Right cardiac atrium (tissue), 5 donors: ENCODE results near the gene CD99. TPM values are rescaled to one million over a fixed set of nuclear protein-coding genes. Genes with fewer than 3 reads are reported as not detected.

Source experiments
- ATAC-seq, 2 donors: fragments of 200-7000 bp; cut with Tn5 transposase; one replicate each; pipeline versions ENCODE4 v1.8.0 to v1.9.1; 2020; ENCODE audit warnings: moderate library complexity in 2 of 2, mild to moderate bottlenecking in 1 of 2
- DNase-seq, 3 donors: peaks; one replicate each; pipeline ENCODE4 v3.0.0-alpha.2; 2020
- H3K27ac ChIP-seq: one replicate; pipeline ENCODE4 v1.5.1; 2013; ENCODE audit warnings: mild to moderate bottlenecking, low read length, control low read depth, moderate library complexity
- H3K27me3 ChIP-seq: one replicate; pipeline ENCODE4 v1.6.1; 2013; ENCODE audit not compliant: control insufficient read depth, insufficient read depth
- H3K4me1 ChIP-seq: one replicate; pipeline ENCODE4 v1.6.1; 2013; ENCODE audit warnings: low read length; ENCODE audit not compliant: control insufficient read depth, insufficient read depth
- H3K4me3 ChIP-seq: one replicate; pipeline ENCODE4 v1.5.1; 2013; ENCODE audit warnings: low read length, control low read depth
- H3K9me3 ChIP-seq: one replicate; pipeline ENCODE4 v1.6.1; 2013; ENCODE audit warnings: low read length; ENCODE audit not compliant: control insufficient read depth
- WGBS: extraction: QIAGEN DNeasy Blood & Tissue Kit; methylation state at CpG from one replicate; pipeline ENCODE4 v1.1.7; 2013; 5-methylcytosine and 5-hydroxymethylcytosine counted together
- intact Hi-C, 4 donors: fragments of 100-400 bp; cut with DNase I; formaldehyde crosslinking; loops; one replicate each; pipeline versions ENCODE4 v1.11.0 to v1.14.0; 2022 to 2023
- long read RNA-seq, 4 donors: library from polyadenylated mRNA; unstranded; transcript quantifications; one replicate each; pipeline ENCODE4 v2.0.0, GENCODE V29; 2020 to 2021
- polyA plus RNA-seq: library from polyadenylated mRNA; stranded (reverse); fragments of 200-250 nt; gene quantifications from one replicate; pipeline ENCODE4 v1.2.3, GENCODE V29; 2013
- total RNA-seq, 4 donors: library from RNA; stranded (reverse); fragmentation: NEBNext Ultra II Directional; extraction: Animal tissue kit (Norgen Biotek cat#: 25700); gene quantifications; one replicate each; pipeline ENCODE4 v1.2.1, GENCODE V29; 2021
- donor health status: healthy with polysubstance abuse.
- donor health status: DM: no; HTN: yes; CAD: no.
- donor health status: DM: no; HTN: no; CAD: no.
- donor health status: DM: no; HTN: yes; CAD: no; lungs with severe emphysema.
- donor health status: DM: yes; HTN: yes; CAD: no.

The CD99 gene, protein sequence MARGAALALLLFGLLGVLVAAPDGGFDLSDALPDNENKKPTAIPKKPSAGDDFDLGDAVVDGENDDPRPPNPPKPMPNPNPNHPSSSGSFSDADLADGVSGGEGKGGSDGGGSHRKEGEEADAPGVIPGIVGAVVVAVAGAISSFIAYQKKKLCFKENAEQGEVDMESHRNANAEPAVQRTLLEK
- total RNA-seq (100 to 1,000 TPM; 230 to 368 (median 290) TPM), polyA plus RNA-seq (387 TPM)
- long read RNA-seq, donor 1, transcript CD99-212 (10 exons, 1,089 nt): minor isoform, 28 of 388 reads
- long read RNA-seq, donor 1, transcript CD99-204 (9 exons, 892 nt): minor isoform, 36 of 388 reads
- long read RNA-seq, donor 1, transcript CD99-205 (10 exons, 1,291 nt): major isoform, 275 of 388 reads
- long read RNA-seq, donor 1, partial matches to known transcripts: 6 of 388 reads
- long read RNA-seq, donor 1, other reads (novel, unspliced or antisense): 35 of 388 reads
- long read RNA-seq, donor 2, transcript CD99-208 (9 exons, 842 nt): minor isoform, 5 of 258 reads
- long read RNA-seq, donor 2, transcript CD99-205 (10 exons, 1,291 nt): major isoform, 139 of 258 reads
- long read RNA-seq, donor 2, transcript CD99-204 (9 exons, 892 nt): minor isoform, 21 of 258 reads
- long read RNA-seq, donor 2, transcript CD99-212 (10 exons, 1,089 nt): minor isoform, 17 of 258 reads
- long read RNA-seq, donor 2, partial matches to known transcripts: 41 of 258 reads
- long read RNA-seq, donor 2, other reads (novel, unspliced or antisense): 32 of 258 reads
- long read RNA-seq, donor 3, transcript CD99-204 (9 exons, 892 nt): minor isoform, 14 of 445 reads
- long read RNA-seq, donor 3, transcript CD99-212 (10 exons, 1,089 nt): minor isoform, 36 of 445 reads
- long read RNA-seq, donor 3, transcript CD99-205 (10 exons, 1,291 nt): major isoform, 346 of 445 reads
- long read RNA-seq, donor 3, transcript CD99-208 (9 exons, 842 nt): minor isoform, 11 of 445 reads
- long read RNA-seq, donor 3, partial matches to known transcripts: 8 of 445 reads
- long read RNA-seq, donor 3, other reads (novel, unspliced or antisense): 30 of 445 reads
- long read RNA-seq, donor 4, transcript CD99-205 (10 exons, 1,291 nt): major isoform, 101 of 165 reads
- long read RNA-seq, donor 4, transcript CD99-212 (10 exons, 1,089 nt): minor isoform, 16 of 165 reads
- long read RNA-seq, donor 4, transcript CD99-204 (9 exons, 892 nt): minor isoform, 7 of 165 reads
- long read RNA-seq, donor 4, partial matches to known transcripts: 3 of 165 reads
- long read RNA-seq, donor 4, other reads (novel, unspliced or antisense): 33 of 165 reads

DNA sequence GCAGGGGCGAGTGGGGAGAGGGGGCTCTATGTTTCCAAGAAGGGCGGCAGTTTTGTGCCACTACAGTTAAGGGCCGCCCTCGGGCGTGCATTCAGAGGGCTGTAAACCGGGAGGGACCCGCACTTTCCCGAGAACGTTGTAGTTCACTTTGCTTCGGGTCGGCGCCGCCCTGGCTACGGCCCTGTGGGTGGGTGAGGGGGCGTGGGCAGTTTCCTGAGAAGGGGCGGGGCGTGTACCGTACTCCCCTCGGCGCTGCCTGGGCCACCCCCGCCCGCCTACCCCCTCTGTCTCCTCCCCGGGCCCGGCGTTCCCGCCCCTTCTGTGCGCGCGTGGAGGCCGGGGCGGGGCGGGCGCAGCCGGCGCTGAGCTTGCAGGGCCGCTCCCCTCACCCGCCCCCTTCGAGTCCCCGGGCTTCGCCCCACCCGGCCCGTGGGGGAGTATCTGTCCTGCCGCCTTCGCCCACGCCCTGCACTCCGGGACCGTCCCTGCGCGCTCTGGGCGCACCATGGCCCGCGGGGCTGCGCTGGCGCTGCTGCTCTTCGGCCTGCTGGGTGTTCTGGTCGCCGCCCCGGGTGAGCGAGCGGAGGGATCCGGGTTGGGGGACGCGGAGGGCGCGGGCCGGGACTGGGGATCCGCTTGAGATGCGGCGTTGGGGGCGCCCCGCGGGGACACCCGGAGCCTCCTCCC is at the start of gene CD99:
Gene CD99 (plus strand): TSS at position 440 of the 687 bp plus-strand sequence. CDS start 66 bp downstream, at position 506.
- H3K27me3 ChIP-seq: no peaks in the 10 kb centered on the region
- peak; percentile 97 to 98 for ATAC-seq
- under 1% methylated on average over 72 of the region's 73 CpGs for WGBS
- peaks cover 13% of the 10 kb centered on the region for H3K4me1 ChIP-seq
- peak within 1 kb of the TSS; percentile 72 for H3K4me3 ChIP-seq
- intact Hi-C loops: no loop called here
- no peaks in the 10 kb centered on the region for H3K9me3 ChIP-seq
- H3K27ac ChIP-seq: peak within 1 kb of the TSS; percentile 64
- DNase-seq: peak; percentile 94 to 98 (median 97)

DNA sequence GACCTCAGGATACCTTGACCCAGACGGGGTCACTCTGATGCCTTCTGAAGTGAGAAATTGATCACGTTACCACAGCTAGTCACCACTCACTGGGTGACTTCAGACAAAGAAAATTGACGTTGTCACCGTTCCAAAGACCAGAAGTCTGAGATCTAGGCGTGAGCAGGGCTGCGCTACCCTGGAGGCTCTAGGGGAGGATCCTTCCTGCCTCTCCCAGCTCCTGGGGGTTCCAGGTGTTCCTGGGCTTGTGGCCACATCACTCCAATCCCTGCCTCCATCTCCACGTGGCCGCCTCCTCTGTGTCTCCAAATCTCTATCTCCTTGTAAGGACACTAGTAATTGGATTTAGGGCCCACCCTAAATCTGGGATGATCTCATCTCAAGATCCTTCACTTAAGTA is 48.9 kb upstream of the CD99 start:
- H3K4me3 ChIP-seq: no peak overlapping the region
- no peaks in the 10 kb centered on the region for H3K4me1 ChIP-seq
- H3K27ac ChIP-seq: no peak overlapping the region
- WGBS: 90% methylated on average over 8 of the region's 8 CpGs
- ATAC-seq: no peak
- DNase-seq: no peak
- intact Hi-C loops: loop anchor here in 2 of 4 donors (5.0 to 10.0 kb wide), 2 partner anchors 170 to 173 kb away; no protein-coding TSS in a partner anchor
- no peaks in the 10 kb centered on the region for H3K27me3 ChIP-seq
- H3K9me3 ChIP-seq: no peaks in the 10 kb centered on the region

DNA sequence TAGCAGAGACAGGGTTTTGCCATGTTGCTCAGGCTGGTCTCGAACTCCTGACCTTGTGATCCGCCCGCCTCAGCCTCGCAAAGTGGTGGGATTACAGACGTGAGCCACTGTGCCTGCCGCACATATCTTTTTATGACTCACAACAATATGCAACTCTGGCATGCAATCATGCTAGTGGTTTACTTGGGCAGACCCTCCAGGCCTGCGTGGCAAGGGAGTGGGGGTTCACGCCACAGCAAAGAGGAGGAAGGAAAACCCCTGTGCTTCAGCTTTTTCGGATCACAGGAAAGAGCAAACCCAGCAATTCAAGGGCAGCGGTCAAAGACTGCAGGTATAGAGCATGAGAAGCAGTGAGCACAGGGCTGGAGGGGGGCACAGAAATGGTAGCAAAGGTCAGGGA is 48.3 kb upstream of the CD99 start:
- H3K9me3 ChIP-seq: no peaks in the 10 kb centered on the region
- WGBS: 88% methylated on average over 10 of the region's 10 CpGs
- intact Hi-C loops: loop anchor here in 2 of 4 donors (5.0 to 10.0 kb wide), 2 partner anchors 170 to 172 kb away; no protein-coding TSS in a partner anchor
- H3K4me1 ChIP-seq: no peaks in the 10 kb centered on the region
- no peak overlapping the region for H3K27ac ChIP-seq
- no peak overlapping the region for H3K4me3 ChIP-seq
- DNase-seq (no peak), ATAC-seq (no peak)
- H3K27me3 ChIP-seq: no peaks in the 10 kb centered on the region

DNA sequence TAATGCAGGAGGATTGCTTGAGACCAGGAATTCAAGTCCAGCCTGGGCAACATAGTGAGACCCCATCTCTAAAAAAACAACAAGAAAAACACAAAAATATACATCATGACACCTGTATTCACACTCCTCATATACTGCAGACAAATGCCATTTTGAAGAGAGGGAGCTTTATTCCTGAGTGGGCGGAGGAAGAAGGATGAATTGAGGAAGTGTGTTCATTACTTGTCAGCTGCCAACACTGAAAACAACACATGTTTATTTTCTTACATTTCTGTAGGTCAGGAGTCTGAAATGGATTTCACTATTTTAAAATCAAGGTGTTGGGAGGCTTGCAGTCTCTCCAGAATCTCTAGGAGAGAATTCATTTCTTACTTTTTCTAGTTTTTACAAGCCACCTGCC is 47.2 kb upstream of the CD99 start:
- ATAC-seq: no peak
- H3K9me3 ChIP-seq: no peaks in the 10 kb centered on the region
- H3K27me3 ChIP-seq: no peaks in the 10 kb centered on the region
- no peak overlapping the region for H3K27ac ChIP-seq
- no peak overlapping the region for H3K4me3 ChIP-seq
- intact Hi-C loops: loop anchor here in 3 of 4 donors (2.0 to 10.0 kb wide), 3 partner anchors 168 to 171 kb away; no protein-coding TSS in a partner anchor
- WGBS: 90% methylated on average over 1 of the region's 1 CpG
- H3K4me1 ChIP-seq: no peaks in the 10 kb centered on the region
- no peak for DNase-seq

DNA sequence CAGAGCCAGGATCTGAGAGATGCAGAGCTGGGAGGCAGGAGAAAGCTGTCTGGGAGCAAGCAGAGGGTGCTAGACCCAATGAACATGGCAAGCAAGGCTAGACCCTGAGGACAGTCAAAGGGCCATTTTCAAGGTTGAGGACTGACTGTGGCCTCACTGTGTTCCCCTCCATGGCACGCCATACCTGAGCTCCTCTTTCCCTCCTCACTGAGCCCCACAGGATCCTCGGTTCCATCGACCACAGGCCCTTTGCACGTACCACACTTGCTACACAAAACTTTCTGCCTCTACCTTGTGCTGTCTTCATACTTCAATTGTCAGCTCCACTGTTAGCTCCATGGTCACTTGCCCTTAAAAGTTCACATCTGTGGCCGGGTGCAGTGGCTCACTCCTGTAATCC is 45.5 kb upstream of the CD99 start:
- intact Hi-C loops: loop anchor here in 2 of 4 donors (2.0 to 10.0 kb wide), 2 partner anchors 167 to 169 kb away; no protein-coding TSS in a partner anchor

DNA sequence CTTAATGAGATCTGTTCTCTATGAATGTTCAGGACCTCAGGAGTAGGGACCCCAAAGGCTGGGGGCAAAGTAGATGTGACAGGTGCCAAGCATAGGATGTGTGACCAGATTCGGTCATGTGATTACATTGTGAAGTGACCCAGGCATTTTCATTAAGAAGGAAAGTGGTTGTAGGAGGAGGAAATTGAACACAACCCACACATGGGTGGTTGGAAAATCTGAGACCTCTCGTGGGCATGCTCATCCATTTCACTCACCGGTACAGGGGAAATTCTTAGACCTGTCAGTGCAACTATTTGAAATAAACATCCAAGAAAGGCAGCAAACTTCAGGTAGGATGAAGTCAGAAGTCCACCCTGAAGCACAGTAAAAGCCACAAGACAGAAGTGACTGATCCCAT is 43.5 kb upstream of the CD99 start:
- no peak for DNase-seq
- intact Hi-C loops: loop anchor here in 1 of 4 donors (10.0 kb wide), 1 partner anchor 167 kb away; no protein-coding TSS in a partner anchor
- H3K9me3 ChIP-seq: no peaks in the 10 kb centered on the region
- no peaks in the 10 kb centered on the region for H3K4me1 ChIP-seq
- H3K27ac ChIP-seq: no peak overlapping the region
- no peak overlapping the region for H3K4me3 ChIP-seq
- no peak for ATAC-seq
- 92% methylated on average over 3 of the region's 3 CpGs for WGBS
- no peaks in the 10 kb centered on the region for H3K27me3 ChIP-seq

More for the DNA sequence above, 45.5 kb upstream of the CD99 start:
- no peaks in the 10 kb centered on the region for H3K27me3 ChIP-seq
- H3K4me1 ChIP-seq: no peaks in the 10 kb centered on the region
- H3K9me3 ChIP-seq: no peaks in the 10 kb centered on the region
- ATAC-seq (no peak), DNase-seq (no peak)
- 59% methylated on average over 5 of the region's 5 CpGs for WGBS
- no peak overlapping the region for H3K27ac ChIP-seq
- H3K4me3 ChIP-seq: no peak overlapping the region

DNA sequence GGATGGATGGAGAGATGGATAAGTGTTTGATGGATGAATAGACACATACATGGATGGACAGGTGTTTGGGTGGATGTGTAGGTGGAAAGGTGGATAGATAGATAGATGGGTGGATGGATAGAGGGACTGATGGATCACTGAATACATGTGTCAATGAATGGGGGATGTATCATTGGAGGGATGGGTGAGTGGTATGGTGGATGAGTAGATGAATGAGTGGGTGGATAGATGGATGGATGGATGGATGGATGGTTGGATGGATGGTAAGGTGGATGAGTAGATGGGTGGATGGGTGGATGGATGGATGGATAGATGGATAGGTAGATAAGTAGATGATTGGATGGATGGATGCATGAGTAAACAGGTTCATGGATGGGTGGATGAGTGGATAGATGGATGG is 41.1 kb upstream of the CD99 start:
- Histone ChIP-seq H3K4me1 (no peaks in the 10 kb centered on the region), H3K9me3 (no peaks in the 10 kb centered on the region)
- intact Hi-C loops: no loop called here

DNA sequence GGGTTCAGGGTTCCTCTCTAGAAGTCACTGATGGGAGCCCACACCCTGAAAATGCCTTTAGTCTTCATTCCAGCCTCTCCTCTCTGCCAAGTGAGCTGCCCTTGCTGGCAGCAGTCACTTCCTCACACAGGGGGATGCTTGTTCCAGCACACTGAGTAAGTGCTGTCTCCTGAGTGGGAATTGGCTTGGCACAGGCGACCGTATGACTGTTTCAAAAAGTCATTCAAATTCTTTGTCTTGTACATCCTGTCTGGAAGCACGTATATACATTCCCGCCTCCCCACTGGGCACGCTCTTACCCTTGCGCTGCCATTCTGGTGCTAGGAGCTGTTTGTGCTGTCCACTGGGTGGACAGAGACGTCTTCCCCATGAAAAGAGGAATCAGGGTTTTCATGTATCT is 40.2 kb upstream of the CD99 start:
- intact Hi-C loops: no loop called here
- Histone ChIP-seq H3K27me3 (no peaks in the 10 kb centered on the region), H3K27ac (no peak overlapping the region), H3K4me3 (no peak overlapping the region), H3K4me1 (no peaks in the 10 kb centered on the region), H3K9me3 (no peaks in the 10 kb centered on the region)
- WGBS: 67% methylated on average over 7 of the region's 7 CpGs
- ATAC-seq (no peak), DNase-seq (no peak)

More for the DNA sequence above, 41.1 kb upstream of the CD99 start:
- Histone ChIP-seq H3K27me3 (no peaks in the 10 kb centered on the region), H3K4me3 (no peak overlapping the region), H3K27ac (no peak overlapping the region)
- DNase-seq: no peak
- no peak for ATAC-seq

DNA sequence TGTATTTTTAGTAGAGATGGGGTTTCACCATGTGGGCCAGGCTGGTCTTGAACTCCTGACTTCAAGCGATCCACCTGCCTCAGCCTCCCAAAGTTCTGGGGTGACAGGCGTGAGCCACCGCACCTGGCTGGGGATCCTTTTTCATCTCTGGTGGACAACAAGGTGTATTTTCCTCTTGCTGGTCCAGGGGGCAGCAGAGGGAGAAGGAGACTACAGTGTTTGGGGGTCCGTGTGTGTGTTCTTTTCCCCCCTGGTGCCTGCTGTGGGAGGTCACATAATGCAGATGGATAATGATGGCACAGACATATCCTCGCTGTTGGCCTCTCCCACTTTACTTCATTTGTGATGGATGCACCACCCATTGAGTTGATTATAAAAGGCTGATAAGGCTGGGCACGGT is 39.0 kb upstream of the CD99 start:
- Histone ChIP-seq H3K9me3 (no peaks in the 10 kb centered on the region), H3K4me3 (no peak overlapping the region), H3K27me3 (no peaks in the 10 kb centered on the region), H3K27ac (no peak overlapping the region), H3K4me1 (no peaks in the 10 kb centered on the region)
- 92% methylated on average over 6 of the region's 6 CpGs for WGBS
- ATAC-seq (no peak), DNase-seq (no peak)
- intact Hi-C loops: no loop called here
